ENCODE results near the gene EPB41L4B.

DNA sequence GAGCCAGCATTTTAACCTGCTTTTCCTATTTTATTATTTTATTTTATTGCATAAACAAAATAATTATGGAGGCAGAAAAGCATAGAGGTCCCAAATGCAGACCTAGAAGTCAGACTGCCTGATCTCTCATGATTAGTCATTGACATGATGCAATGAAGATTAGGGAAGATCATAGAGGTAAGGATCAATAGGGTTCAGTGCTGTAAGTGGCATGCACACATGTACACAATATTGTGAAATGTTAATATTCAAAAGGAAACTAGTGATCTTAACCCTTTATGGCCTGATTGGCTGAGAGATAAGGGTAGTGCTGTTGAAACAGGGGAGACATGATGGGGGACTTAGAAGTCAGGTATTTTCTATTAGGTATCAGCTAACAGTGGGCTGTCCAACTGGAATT lies 152.7 kb downstream of the EPB41L4B start:
- TF ChIP-seq, protein P1, sequence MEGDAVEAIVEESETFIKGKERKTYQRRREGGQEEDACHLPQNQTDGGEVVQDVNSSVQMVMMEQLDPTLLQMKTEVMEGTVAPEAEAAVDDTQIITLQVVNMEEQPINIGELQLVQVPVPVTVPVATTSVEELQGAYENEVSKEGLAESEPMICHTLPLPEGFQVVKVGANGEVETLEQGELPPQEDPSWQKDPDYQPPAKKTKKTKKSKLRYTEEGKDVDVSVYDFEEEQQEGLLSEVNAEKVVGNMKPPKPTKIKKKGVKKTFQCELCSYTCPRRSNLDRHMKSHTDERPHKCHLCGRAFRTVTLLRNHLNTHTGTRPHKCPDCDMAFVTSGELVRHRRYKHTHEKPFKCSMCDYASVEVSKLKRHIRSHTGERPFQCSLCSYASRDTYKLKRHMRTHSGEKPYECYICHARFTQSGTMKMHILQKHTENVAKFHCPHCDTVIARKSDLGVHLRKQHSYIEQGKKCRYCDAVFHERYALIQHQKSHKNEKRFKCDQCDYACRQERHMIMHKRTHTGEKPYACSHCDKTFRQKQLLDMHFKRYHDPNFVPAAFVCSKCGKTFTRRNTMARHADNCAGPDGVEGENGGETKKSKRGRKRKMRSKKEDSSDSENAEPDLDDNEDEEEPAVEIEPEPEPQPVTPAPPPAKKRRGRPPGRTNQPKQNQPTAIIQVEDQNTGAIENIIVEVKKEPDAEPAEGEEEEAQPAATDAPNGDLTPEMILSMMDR (conservative IDR thresholded peaks at IDR 0.05; ENCODE audit: low read depth, low read length), result no peak
- TF ChIP-seq RAD21 (IDR thresholded peaks at IDR 0.05; ENCODE audit: low read length), result no peak
- no peak for TF ChIP-seq POLR2A (IDR thresholded peaks at IDR 0.05; ENCODE audit: low read depth, low read length)
- no peak for TF ChIP-seq BHLHE40 (IDR thresholded peaks at IDR 0.05; ENCODE audit: low read depth, low read length)
- TF ChIP-seq MXI1 (IDR thresholded peaks at IDR 0.05; ENCODE audit: borderline replicate concordance, low read depth, low read length), result no peak
- TF ChIP-seq, protein P2, sequence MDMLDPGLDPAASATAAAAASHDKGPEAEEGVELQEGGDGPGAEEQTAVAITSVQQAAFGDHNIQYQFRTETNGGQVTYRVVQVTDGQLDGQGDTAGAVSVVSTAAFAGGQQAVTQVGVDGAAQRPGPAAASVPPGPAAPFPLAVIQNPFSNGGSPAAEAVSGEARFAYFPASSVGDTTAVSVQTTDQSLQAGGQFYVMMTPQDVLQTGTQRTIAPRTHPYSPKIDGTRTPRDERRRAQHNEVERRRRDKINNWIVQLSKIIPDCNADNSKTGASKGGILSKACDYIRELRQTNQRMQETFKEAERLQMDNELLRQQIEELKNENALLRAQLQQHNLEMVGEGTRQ (IDR thresholded peaks at IDR 0.05; ENCODE audit: low read depth, low read length), result no peak
- no peak for TF ChIP-seq MAFK (IDR thresholded peaks at IDR 0.05; ENCODE audit: low read depth, low read length)
- TF ChIP-seq, protein P3, sequence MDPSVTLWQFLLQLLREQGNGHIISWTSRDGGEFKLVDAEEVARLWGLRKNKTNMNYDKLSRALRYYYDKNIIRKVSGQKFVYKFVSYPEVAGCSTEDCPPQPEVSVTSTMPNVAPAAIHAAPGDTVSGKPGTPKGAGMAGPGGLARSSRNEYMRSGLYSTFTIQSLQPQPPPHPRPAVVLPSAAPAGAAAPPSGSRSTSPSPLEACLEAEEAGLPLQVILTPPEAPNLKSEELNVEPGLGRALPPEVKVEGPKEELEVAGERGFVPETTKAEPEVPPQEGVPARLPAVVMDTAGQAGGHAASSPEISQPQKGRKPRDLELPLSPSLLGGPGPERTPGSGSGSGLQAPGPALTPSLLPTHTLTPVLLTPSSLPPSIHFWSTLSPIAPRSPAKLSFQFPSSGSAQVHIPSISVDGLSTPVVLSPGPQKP (IDR thresholded peaks at IDR 0.05; ENCODE audit: borderline replicate concordance, low read depth, low read length), result no peak
- peak; percentile 33 for TF ChIP-seq CEBPB (IDR thresholded peaks at IDR 0.05; ENCODE audit: low read depth, low read length)
- TF ChIP-seq SMC3 (IDR thresholded peaks at IDR 0.05; ENCODE audit: low read depth, low read length), result no peak
- TF ChIP-seq RCOR1 (IDR thresholded peaks at IDR 0.05; ENCODE audit: insufficient replicate concordance, low read length), result no peak
- TF ChIP-seq RFX5 (IDR thresholded peaks at IDR 0.05; ENCODE audit: low read depth, low read length), result no peak

All from IMR-90 (cell line).